HG03108 (cell line): ENCODE results near the gene PTTG1IP.
A peak's percentile ranks its signal among the peaks of the same experiment; 100 is the strongest.
"Not testable (repeated sequence)": the region's sequence is repeated elsewhere in the genome, so short reads cannot be mapped to it uniquely, and the experiment has no call there.

Source experiments
- ATAC-seq: cut with Tn5 transposase; IDR thresholded peaks from one replicate; pipeline ENCODE4 v1.9.1; 2021; ENCODE audit warnings: moderate library complexity; ENCODE audit not compliant: unreplicated experiment

The PTTG1IP gene, protein sequence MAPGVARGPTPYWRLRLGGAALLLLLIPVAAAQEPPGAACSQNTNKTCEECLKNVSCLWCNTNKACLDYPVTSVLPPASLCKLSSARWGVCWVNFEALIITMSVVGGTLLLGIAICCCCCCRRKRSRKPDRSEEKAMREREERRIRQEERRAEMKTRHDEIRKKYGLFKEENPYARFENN

DNA sequence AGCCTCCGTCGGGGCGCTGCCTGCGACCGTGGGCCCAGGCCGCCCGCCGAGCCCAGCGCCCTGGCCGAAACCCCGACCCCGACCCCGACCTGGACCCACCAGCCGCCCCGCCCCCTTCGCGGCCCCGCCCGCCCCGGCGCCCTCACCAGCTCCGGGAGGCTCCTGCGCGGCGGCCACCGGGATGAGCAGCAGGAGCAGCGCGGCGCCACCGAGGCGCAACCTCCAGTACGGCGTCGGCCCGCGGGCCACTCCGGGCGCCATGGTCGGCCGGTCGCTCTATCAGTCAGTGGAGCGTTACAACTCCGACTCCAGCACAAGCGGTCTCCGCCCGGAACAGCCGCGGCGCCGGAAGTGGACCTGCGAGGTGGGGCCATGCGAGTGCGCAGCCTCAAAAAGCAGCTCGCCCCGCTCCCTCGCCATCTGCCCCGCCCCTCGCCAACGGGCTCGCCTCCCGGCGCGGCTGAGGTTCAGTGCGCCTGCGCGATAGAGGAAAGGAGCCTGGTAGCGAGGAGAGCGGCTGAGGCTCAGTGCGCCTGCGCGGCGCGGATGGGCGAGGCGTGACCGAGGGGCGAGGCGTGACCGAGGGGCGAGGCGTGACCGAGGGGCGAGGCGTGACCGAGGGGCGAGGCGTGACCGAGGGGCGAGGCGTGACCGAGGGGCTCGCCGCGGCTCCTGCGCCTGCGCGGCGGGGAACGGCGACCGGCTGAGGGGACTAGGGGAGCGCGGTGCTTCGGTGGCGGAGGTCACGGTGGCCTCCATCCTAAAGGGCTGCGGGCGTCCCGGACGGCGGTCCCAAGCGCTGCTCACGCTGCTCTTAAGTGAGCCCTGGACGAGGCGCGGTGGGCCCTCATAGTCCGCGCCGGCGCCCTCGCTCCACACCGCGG lies at the start of gene PTTG1IP:
Gene PTTG1IP (minus strand): TSS at position 335 of the 884 bp plus-strand sequence. CDS start 74 bp downstream, at position 261.
- ATAC-seq, result peak; percentile 60

- no peak for ATAC-seq
These were observed 48.4 kb upstream of the PTTG1IP start for GRCh38 chr21:44921928-44922327.

- peak; percentile 57 for ATAC-seq
These were observed 47.5 kb upstream of the PTTG1IP start, which contains the start of gene ITGB2 for GRCh38 chr21:44920694-44921604. Gene ITGB2 (minus strand): TSS chr21:44920899. CDS start chr21:44910782, 10,117 bp downstream.

DNA sequence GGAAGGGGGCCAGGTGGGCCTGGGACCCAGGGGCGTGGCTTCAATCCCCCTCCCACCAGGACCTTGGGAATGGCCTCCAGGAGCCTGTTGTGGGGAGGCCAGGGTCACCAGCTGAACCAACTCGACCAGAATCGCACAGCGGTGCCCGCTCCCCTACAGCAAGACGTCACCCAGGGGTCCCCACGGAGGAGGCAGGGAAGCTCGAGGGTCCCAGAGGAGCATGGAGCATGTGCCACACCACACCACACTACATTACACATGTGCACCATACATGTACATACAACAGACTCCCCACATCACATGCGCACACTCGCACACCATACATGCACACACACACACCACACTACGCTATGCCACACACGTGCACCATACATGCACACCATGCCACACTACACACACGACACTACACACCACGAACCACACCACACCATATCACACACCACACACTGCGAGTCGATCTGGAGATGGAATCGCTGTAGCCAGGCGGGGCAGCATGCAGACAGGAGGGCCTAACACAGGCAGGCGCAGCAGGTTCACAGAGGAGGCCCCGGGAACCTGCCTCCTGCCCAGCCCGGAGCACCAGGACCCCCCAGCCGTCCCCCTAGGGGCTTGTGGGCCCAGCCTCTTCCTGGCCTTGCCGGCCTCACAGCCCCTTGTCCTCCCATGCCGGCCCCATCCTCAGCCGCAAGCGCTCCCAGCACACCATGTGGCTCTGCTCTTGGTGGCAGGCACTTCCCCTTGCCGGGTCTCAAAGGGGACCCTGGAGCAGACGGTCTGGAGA lies 46.6 kb upstream of the PTTG1IP start:
- peak; percentile 10 for ATAC-seq

DNA sequence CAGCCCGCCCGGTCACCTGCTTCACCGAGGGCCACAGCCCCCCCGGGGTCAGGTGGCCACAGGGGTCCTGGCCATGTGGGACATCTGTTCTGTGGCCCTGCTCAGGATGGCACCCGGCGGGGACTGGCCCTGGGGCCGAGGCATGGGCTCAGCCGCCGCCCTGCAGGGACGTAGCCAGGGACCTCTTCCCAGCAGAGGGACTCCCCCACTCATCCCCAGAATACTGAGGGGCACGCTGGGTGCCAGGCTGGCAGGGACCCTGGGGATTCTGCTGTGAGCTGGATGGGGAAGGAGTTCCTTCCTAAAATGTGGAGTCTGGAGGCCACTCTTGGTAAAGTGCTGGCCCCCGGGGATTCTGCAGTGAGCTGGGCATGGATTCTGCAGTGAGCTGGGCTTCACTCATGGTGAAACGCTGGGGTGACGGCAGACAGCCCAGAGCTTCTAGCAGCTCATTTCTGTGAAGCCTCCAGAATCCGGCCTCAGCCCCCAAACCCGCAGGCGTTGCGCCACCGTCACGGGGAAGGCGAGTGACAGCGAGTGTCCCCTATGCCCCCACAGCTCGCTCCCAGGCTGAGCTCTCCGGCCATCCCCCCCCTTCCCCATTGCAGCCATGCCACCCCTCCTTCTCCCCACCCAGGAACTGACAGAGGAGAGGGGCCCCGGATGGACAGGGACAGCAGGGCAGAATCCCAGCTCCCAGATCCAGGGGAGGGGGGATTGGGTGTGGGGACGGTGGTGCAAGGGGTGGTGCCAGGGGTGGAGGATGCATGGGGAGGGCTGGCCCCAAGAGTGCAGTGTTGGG lies 45.8 kb upstream of the PTTG1IP start:
- no peak for ATAC-seq

DNA sequence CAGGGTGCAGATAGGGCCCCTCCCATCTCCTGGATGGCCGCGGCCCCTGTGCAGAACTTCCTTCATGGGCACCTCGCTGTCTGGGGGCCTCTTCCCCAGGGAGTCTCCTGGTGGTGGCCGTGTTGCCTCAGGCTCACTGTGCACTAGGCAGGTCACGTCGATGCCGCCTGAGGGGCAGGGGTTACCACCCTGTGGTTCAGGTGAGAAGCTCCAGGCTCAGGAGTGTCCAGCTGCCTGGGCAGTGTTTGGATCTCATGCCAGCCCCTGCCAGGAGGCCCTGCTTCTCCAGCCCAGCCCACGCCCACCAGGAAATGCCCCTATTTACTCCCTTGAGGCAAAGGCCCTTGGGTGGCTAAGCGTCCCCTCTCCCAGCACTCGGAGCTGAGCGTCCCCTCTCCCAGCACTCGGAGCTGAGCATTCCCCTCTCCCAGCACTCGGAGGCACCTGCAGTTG lies 45.1 kb upstream of the PTTG1IP start:
- ATAC-seq, result no peak

GRCh38 chr21:44918107-44918470 lies 44.6 kb upstream of the PTTG1IP start:
- ATAC-seq, result no peak

GRCh38 chr21:44917446-44918106 lies 44.1 kb upstream of the PTTG1IP start:
- ATAC-seq, result no peak

- no peak for ATAC-seq
These were observed 43.5 kb upstream of the PTTG1IP start for GRCh38 chr21:44916965-44917364.

DNA sequence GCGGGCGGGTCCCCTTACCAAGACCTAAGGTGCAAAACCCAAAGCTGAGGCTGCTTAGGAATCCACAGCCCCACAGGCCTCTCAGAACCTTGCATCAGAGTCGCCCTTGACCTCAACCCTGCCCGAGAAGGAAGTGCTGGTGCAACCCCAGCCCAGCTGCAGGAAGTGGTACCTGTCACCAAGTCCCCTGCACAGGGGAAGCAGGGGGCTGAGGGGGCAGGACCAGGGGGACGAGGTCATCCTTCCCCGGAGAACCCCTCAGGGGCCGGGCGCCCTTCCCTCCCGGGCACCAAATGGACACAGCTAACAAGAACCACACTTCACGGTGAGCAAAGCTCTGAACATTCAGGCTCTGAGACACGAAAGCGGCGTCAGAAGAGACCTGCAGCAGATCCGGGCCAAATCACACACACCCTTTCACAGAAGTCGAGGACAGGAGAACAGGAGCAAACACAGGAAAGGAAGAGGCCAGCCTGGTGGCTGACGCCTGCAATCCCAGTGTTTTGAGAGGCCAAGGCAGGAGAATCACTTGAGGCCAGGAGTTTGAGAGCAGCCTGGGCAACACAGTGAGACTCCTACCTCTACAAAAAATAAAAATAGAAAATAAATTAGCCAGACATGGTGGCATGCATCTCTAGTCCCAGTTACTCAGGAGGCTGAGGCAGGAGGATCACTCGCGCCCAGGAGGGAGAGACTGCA lies 40.8 kb upstream of the PTTG1IP start:
- no peak for ATAC-seq

DNA sequence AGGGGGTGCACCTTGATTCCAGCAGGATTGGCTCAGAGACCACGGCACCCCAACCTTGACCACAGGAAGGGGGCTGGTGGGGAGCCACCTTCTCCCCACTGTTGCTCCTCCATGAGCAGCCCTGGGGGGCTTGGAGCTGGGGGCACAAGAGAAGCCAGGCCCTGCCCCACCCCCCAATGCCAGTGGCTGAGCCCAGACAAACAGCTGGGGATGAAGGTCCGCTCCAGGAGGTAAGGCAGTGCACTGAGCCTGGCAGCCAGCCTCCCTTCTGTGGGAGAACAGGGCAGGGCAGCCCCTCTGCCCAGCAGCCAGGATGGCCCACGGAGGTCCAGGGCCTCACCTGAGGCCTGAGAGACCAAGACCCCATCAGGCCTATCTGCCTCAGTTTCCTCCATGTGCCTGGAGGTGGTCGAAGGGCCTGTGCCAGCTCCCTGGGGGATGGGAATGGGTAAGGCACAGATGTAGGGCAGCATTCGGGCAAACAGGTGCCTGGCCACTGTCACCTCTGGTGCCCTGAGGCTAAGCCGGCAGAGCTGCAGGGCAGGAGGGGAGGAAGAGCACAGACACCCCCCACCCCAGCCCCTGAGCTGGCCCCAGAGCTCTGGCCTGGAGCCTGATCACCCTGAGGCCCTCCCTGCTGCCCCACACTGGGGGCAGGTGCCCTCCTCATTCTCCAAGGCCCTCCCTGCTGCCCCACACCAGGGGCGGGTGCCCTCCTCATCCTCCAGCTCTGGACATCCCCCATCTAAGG lies 40.1 kb upstream of the PTTG1IP start:
- no peak for ATAC-seq

DNA sequence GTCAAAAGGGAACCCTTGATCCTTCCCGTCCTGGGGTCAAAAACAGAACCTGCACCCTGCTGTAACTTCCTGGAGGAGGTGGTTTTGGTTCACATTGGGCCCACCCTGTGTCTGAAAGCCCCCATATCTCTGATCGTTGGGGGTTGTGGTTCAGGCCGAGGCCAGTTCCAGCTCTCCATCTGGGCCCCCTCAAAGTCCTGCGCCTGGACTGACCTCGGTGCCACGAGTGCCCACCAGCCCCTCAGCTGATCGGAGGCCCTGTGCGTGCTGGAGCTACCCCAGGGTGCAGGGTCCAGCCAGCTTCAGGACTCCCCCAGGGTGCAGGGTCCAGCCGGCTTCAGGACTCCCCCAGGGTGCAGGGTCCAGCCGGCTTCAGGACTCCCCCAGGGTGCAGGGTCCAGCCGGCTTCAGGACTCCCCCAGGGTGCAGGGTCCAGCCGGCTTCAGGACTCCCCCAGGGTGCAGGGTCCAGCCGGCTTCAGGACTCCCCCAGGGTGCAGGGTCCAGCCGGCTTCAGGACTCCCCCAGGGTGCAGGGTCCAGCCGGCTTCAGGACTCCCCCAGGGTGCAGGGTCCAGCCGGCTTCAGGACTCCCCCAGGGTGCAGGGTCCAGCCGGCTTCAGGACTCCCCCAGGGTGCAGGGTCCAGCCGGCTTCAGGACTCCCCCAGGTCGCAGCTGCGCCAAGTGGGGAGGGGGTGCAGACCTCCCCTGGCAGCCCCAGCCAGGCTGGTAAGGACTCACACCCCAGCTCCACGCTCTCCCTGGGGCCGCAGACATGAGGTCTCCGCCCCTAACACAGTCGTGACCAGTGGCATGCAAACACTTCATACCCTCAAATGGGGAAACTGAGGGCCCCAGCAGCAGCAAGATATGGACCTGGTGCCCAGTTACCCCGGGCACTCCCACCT lies 39.3 kb upstream of the PTTG1IP start:
- not testable (repeated sequence) for ATAC-seq

GRCh38 chr21:44912158-44912473 lies 38.6 kb upstream of the PTTG1IP start:
- ATAC-seq, result no peak

GRCh38 chr21:44911384-44912157 lies 38.1 kb upstream of the PTTG1IP start:
- no peak for ATAC-seq

DNA sequence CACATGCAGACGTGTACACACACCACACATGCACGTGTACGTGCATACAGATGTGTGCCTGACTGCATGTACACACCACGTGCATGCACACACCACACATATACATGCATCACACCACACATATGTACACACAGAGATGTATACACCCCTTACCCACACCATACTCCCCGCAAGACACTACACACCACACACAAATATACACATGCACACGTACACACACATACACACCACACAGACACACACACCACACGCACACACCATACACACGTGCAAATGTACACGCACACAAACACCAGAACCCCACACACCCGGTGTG lies 37.5 kb upstream of the PTTG1IP start:
- ATAC-seq, result no peak
